Type B pancreatic cell (in vitro differentiated cells): ENCODE results near the gene ESRP2. TPM values are rescaled to one million over a fixed set of nuclear protein-coding genes. Genes with fewer than 3 reads are reported as not detected.

ENCODE experiments used
- DNase-seq: peaks from one replicate; pipeline ENCODE4 v3.0.0; 2021; ENCODE audit warnings: mixed read lengths; ENCODE audit not compliant: unreplicated experiment; ENCODE audit errors: extremely low spot score
- H3K27ac Mint-ChIP-seq: 2 replicates; pipeline ENCODE4 v1.8.0; 2021; ENCODE audit warnings: mild to moderate bottlenecking, mixed read lengths
- H3K27me3 Mint-ChIP-seq: 2 replicates; pipeline ENCODE4 v1.8.0; 2021; ENCODE audit warnings: mixed read lengths
- H3K36me3 Mint-ChIP-seq: 2 replicates; pipeline ENCODE4 v1.8.0; 2021; ENCODE audit warnings: mixed read lengths
- H3K4me1 Mint-ChIP-seq: one replicate; pipeline ENCODE4 v1.8.0; 2021; ENCODE audit warnings: mixed read lengths; ENCODE audit not compliant: unreplicated experiment
- H3K4me3 Mint-ChIP-seq: 2 replicates; pipeline ENCODE4 v1.8.0; 2021; ENCODE audit warnings: mild to moderate bottlenecking, mixed read lengths
- H3K9me3 Mint-ChIP-seq: 2 replicates; pipeline ENCODE4 v1.8.0; 2021; ENCODE audit warnings: mixed read lengths
- CTCF ChIP-seq: fragments of 200-600 bp; sonication (generic); conservative IDR thresholded peaks from 2 replicates; pipeline ENCODE4 v1.5.0; 2021; ENCODE audit warnings: antibody characterized with exemption, mild to moderate bottlenecking
- total RNA-seq: library from RNA; stranded (reverse); gene quantifications from 2 replicates; pipeline ENCODE4 v1.2.1, GENCODE V29; 2021; ENCODE audit warnings: low replicate concordance

The ESRP2 gene
- total RNA-seq, 1 donor from 2014 or later, result 65.6 TPM

- Mint-ChIP-seq H3K27me3 (no peaks in the 10 kb centered on the region), H3K27ac (no peak overlapping the region), H3K36me3 (peaks cover 6% of the 10 kb centered on the region), H3K9me3 (no peaks in the 10 kb centered on the region), H3K4me3 (no peak overlapping the region), H3K4me1 (no peaks in the 10 kb centered on the region)
- TF ChIP-seq CTCF, result no peak
- no peak for DNase-seq
Measured at GRCh38 chr16:68252383-68252782, 16.5 kb upstream of the ESRP2 start.

- Mint-ChIP-seq H3K27me3 (no peaks in the 10 kb centered on the region), H3K4me3 (no peak overlapping the region), H3K36me3 (peaks cover 6% of the 10 kb centered on the region), H3K9me3 (no peaks in the 10 kb centered on the region), H3K4me1 (no peaks in the 10 kb centered on the region), H3K27ac (no peak overlapping the region)
- DNase-seq, result no peak
- TF ChIP-seq CTCF, result no peak
Measured at GRCh38 chr16:68251832-68252231, 15.9 kb upstream of the ESRP2 start.

GRCh38 chr16:68250951-68251350 lies 15.0 kb upstream of the ESRP2 start:
- TF ChIP-seq CTCF, result no peak
- Mint-ChIP-seq H3K27me3 (no peaks in the 10 kb centered on the region), H3K4me3 (no peak overlapping the region), H3K36me3 (peaks cover 6% of the 10 kb centered on the region), H3K4me1 (no peaks in the 10 kb centered on the region), H3K27ac (no peak overlapping the region), H3K9me3 (no peaks in the 10 kb centered on the region)
- no peak for DNase-seq

- H3K4me3 Mint-ChIP-seq, result no peak overlapping the region
- H3K4me1 Mint-ChIP-seq, result peaks cover 5% of the 10 kb centered on the region
- no peak overlapping the region for H3K27ac Mint-ChIP-seq
- no peak for DNase-seq
- H3K9me3 Mint-ChIP-seq, result no peaks in the 10 kb centered on the region
- H3K27me3 Mint-ChIP-seq, result no peaks in the 10 kb centered on the region
- peaks cover 6% of the 10 kb centered on the region for H3K36me3 Mint-ChIP-seq
- TF ChIP-seq CTCF, result no peak
Measured at GRCh38 chr16:68249371-68249770, 13.4 kb upstream of the ESRP2 start.

GRCh38 chr16:68247932-68248331 lies 12.0 kb upstream of the ESRP2 start:
- Mint-ChIP-seq H3K4me3 (no peak overlapping the region), H3K9me3 (no peaks in the 10 kb centered on the region), H3K36me3 (peaks cover 6% of the 10 kb centered on the region), H3K27ac (no peak overlapping the region), H3K4me1 (peaks cover 5% of the 10 kb centered on the region), H3K27me3 (no peaks in the 10 kb centered on the region)
- TF ChIP-seq CTCF, result no peak
- DNase-seq, result no peak

GRCh38 chr16:68247400-68247799 lies 11.5 kb upstream of the ESRP2 start:
- Mint-ChIP-seq H3K27ac (no peak overlapping the region), H3K36me3 (peaks cover 6% of the 10 kb centered on the region), H3K4me3 (no peak overlapping the region), H3K4me1 (peaks cover 5% of the 10 kb centered on the region), H3K9me3 (no peaks in the 10 kb centered on the region), H3K27me3 (no peaks in the 10 kb centered on the region)
- no peak for DNase-seq
- no peak for TF ChIP-seq CTCF
